GM18907 (cell line): Measurements from ENCODE around the gene REXO5.
"Not testable (repeated sequence)": the region's sequence is repeated elsewhere in the genome, so short reads cannot be mapped to it uniquely, and the experiment has no call there.

Experiments used
- ATAC-seq: cut with Tn5 transposase; IDR thresholded peaks from one replicate; pipeline ENCODE4 v1.9.1; 2021; ENCODE audit warnings: mild to moderate bottlenecking, moderate library complexity; ENCODE audit not compliant: unreplicated experiment

REXO5 gene

GRCh38 chr16:20806168-20807050, at the start of gene REXO5, which contains the start of gene ERI2:
REXO5 (plus strand) TSS chr16:20806527; CDS start chr16:20806954, 427 bp downstream.
ERI2 (minus strand) TSS chr16:20806472; CDS start chr16:20806430, 42 bp downstream.
- peak; percentile 85 for ATAC-seq

- ATAC-seq = no peak
Measured at GRCh38 chr16:20760346-20760745, 46.0 kb upstream of the REXO5 start.

- no peak for ATAC-seq
Measured at GRCh38 chr16:20761175-20761574, 45.2 kb upstream of the REXO5 start.

- no peak for ATAC-seq
Measured at GRCh38 chr16:20762404-20763123, 43.8 kb upstream of the REXO5 start.

GRCh38 chr16:20763461-20764232, 42.7 kb upstream of the REXO5 start, which contains the start of gene ACSM3:
ACSM3 (plus strand) TSS chr16:20764014; CDS start chr16:20770035, 6,021 bp downstream.
- peak; percentile 98 for ATAC-seq

GRCh38 chr16:20764448-20764847, 41.9 kb upstream of the REXO5 start:
- ATAC-seq = not testable (repeated sequence)

GRCh38 chr16:20765732-20766131, 40.6 kb upstream of the REXO5 start:
- no peak for ATAC-seq

- no peak for ATAC-seq
Measured at GRCh38 chr16:20766294-20766693, 40.0 kb upstream of the REXO5 start.

GRCh38 chr16:20767577-20767976, 38.8 kb upstream of the REXO5 start:
- no peak for ATAC-seq

GRCh38 chr16:20768121-20768520, 38.2 kb upstream of the REXO5 start:
- ATAC-seq = no peak

GRCh38 chr16:20768818-20769217, 37.5 kb upstream of the REXO5 start:
- ATAC-seq = no peak

- ATAC-seq = no peak
Measured at GRCh38 chr16:20773679-20774078, 32.6 kb upstream of the REXO5 start.

GRCh38 chr16:20774703-20775362, 31.5 kb upstream of the REXO5 start:
- ATAC-seq = no peak

- no peak for ATAC-seq
Measured at GRCh38 chr16:20781697-20782096, 24.6 kb upstream of the REXO5 start.

GRCh38 chr16:20782470-20782869, 23.9 kb upstream of the REXO5 start:
- ATAC-seq = no peak

- ATAC-seq = no peak
Measured at GRCh38 chr16:20784204-20784603, 22.1 kb upstream of the REXO5 start.

- no peak for ATAC-seq
Measured at GRCh38 chr16:20789130-20789529, 17.2 kb upstream of the REXO5 start.

- no peak for ATAC-seq
Measured at GRCh38 chr16:20791923-20792612, 14.3 kb upstream of the REXO5 start.

- ATAC-seq = no peak
Measured at GRCh38 chr16:20798364-20798763, 8.0 kb upstream of the REXO5 start.

- ATAC-seq = no peak
Measured at GRCh38 chr16:20799599-20799998, 6.7 kb upstream of the REXO5 start.
